Islet of Langerhans (tissue), 1 donor: ENCODE data around the gene FAM107B.
"Not testable (repeated sequence)": the region's sequence is repeated elsewhere in the genome, so short reads cannot be mapped to it uniquely, and the experiment has no call there.

ENCODE experiments used
- FAIRE-seq: peaks from one replicate; lab custom pipeline; 2011; peaks lifted over from hg19 to GRCh38; lab: Jason Lieb, UNC

The FAM107B gene

GRCh38 chr10:14736043-14736442, 38.7 kb downstream of the FAM107B start:
- FAIRE-seq = no peak

GRCh38 chr10:14731875-14732512, 42.7 kb downstream of the FAM107B start:
- peak; percentile 85 for FAIRE-seq

- no peak for FAIRE-seq
Measured at GRCh38 chr10:14728346-14728745, 46.4 kb downstream of the FAM107B start.

DNA sequence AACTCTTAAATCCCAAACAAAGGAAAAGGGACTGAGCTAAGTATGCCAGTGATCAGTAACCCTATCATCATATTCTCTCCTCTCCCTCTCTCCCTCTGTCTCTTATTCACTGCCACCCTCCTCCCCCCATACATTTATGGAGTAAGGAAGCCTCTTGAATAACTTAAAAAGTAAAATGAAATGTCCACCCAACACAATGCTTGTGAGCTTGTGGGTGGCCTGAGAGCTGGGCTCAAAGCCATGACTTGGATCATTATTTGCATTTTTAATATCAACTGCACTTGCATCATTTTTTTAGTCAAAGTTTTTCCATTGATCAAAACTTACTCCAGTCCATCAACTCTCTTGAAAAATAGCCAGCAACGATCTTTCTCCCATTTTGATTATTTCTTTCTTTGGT, 46.8 kb downstream of the FAM107B start:
- FAIRE-seq = no peak

DNA sequence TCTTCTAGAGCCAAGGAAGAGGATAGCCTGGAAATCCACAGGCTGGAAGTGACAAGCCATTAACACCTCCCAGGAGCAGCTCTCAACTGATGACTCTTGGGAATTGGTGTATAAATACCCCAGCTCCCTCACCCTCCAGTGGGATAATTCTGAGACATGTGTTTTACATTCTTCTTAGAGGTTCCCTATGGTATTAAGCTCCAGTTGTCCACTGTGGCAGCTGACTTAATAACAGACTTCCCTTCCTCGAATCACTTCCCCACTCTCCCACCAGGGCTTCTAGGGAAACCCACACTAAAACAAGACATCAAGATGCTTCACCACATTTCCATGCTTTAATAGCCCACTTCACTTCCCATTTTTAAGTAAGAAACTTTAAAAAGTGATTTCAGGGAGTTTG, 47.2 kb downstream of the FAM107B start:
- FAIRE-seq = no peak

DNA sequence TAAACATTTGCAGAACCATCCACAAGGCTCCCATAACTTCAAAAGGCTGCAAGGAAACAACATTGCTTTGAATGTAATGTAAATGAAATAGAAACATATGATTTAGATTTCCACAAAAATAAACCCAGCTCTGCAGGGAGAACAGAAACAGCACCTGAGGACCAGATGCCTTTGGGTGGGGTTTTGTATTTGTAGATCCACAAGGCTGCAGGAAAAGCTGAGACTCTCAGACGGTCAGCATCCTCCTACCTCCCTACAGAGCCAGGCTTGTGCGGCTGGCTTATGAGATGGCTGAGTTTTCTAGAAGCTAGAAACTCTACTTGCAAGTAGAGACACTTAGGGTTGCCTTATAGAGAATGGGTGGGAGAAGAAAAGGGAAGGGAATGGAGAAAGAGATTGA, 49.8 kb downstream of the FAM107B start:
- no peak for FAIRE-seq

DNA sequence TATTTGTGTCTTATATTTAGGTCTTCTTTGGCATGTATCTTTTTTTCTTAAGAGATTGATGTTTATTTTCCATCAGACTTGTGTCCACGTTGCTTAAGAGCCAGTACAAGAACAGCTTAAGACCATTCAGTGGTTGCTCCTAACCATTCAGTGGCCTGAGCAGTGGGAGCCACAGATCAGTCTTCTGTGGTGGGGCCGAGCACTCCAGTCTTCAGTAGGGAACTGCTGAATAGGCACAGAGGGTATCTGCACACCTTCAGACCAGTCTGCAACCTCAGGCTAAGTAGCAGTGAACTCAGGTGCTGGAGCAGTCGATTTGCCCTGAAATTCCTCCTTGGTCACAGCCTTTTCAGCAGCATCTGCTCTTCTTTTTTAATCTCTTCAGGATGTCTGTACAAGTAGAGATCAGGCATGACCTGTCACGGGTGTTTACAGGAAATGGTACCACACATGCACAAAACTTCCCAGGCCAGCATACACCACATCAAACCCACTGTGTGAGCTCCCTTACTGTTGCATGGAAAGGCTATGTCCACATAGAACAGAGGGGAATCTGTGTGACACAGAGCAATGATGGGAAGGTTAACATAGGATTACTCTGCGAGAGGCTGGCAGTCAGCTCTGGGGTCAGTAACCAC, 51.5 kb downstream of the FAM107B start:
- FAIRE-seq = no peak

DNA sequence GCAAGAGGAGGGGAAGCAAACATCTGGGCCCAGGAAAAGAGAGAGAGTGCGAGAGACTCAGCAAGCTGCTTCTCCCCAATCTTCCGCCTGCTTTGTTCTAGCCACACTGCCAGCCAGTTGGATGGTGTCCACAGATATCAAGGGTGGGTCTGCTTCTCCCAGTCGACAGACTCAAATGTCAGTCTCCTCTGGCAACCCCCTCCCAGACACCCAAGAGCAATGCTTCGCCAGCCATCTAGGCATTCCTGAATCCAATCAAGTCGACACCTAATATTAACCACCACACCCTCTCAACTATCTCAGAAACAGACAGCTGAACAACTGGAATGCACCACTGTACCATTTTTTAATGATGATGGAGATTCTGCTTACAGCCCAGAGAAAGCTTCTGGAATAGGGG, 57.1 kb downstream of the FAM107B start:
- no peak for FAIRE-seq

GRCh38 chr10:14712991-14713424, 61.7 kb downstream of the FAM107B start:
- FAIRE-seq = no peak

DNA sequence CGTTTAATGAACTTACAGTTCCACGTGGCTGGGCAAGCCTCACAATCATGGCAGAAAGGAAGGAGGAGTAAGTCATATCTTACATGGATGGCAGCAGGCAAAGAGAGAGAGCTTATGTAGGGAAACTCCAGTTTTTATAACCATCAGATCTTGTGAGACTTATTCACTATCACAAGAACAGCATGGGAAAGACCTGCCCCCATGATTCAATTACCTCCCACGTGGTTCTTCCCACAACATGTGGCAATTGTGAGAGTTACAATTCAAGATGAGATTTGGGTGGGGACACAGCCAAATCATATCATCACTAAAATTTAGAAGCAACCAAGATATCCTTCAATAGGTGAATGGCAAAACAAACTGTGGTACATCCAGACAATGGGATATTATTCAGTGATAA, 65.4 kb downstream of the FAM107B start:
- not testable (repeated sequence) for FAIRE-seq

DNA sequence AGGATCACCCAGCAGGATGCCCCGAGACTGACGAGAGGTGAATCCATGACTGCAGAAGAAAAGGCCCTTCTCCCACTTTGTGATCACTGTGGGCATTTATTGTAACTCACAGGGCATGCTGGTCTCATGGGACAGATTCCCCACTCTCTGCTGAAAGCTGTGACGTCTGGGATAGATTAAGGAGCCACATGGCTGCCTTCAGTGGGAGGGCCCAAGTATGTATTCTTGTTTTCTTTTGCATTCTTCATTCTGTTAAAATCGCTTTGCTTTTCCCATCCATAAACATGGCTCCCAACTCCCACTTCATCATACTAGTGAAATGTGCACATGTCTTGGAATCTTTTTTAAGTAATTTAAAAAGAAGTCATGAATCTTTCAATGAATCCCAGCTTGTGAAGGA, 67.2 kb downstream of the FAM107B start:
- no peak for FAIRE-seq

DNA sequence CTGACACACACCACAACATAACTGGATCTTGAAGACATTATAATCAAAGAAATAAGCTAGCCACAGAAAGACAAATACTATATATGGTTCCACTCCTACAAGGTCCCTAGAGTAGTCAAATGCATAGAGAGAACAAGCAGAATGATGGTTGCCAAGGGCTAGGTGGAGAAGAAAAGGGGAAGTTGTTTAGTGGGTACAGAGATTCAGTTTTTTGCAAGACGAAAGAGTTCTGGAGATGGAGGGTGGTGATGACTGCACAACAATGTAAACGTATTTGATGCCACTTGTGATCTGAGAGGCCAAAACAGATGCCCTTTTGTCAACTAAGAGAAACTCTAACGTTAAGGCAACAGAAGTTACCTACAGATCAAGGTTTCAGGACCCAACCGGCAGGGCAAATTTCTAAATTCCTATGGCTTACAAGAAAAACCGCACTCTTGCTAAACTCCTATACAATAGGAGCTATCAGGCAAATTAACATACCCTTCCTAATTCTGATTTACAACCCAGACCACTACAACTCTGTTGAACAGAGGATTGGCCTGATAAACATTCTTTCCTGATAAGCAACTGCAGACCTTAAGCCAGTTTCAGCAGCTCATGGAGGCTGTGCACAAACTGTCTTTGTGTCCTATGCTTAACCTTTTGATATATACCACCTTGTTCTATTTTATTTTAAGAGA, 69.0 kb downstream of the FAM107B start:
- FAIRE-seq = no peak

GRCh38 chr10:14703631-14704001, 71.1 kb downstream of the FAM107B start:
- FAIRE-seq = no peak

DNA sequence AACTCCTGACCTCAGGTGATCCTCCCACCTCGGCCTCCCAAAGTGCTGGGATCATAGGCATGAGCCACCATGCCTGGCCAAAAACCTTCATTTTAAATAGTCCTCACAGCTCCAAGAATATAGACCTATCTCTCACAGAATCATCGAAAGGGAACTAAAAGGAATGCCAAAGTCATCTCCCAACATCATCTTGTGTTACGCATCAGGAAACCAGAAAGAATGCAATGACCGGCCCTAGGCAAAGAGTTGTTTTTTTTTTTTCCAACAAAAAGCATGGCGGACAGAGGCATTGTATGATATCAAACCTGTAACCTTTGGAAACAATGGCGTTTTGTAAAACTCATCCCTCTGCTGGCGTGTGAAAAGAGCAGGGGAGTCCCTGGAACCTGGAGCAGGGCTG, 73.2 kb downstream of the FAM107B start:
- FAIRE-seq = no peak

DNA sequence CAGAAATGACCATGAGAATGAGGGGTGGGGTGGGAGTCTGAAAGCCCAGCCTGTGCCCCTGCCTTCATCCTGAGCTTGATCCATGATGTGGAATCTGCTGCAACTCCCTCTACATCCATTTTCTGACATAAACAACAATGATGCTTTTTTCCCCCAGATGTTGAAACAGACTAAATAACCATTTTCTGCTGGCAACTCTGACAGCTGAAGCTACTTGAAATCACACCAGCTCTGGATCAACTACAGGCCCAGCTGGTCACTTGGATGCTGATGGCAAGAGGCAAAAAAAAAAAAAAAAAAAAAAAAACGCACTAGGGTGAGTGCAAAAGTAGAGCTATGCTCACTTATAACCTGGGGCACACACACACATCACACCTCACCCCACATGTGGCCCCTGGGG, 74.2 kb downstream of the FAM107B start:
- no peak for FAIRE-seq

DNA sequence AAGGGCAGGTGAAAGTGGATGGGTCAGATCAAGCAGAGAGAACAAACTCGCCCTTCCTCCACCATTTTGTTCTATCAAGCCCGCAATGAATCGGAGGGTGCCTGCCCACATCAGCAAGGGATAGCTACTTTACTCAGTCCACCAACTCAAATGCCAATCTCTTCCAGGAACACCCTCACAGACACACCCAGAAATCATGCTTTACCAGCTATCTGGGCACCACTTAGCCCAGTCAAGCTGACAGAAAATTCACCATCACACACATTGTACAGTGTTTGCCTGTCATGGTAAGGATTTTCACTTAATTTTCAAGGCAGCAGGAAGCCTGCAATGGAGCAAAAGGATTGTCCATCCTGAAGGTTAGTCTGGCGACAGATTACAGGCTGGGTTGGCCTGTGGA, 75.2 kb downstream of the FAM107B start:
- no peak for FAIRE-seq

GRCh38 chr10:14698829-14699170, 75.9 kb downstream of the FAM107B start:
- no peak for FAIRE-seq

DNA sequence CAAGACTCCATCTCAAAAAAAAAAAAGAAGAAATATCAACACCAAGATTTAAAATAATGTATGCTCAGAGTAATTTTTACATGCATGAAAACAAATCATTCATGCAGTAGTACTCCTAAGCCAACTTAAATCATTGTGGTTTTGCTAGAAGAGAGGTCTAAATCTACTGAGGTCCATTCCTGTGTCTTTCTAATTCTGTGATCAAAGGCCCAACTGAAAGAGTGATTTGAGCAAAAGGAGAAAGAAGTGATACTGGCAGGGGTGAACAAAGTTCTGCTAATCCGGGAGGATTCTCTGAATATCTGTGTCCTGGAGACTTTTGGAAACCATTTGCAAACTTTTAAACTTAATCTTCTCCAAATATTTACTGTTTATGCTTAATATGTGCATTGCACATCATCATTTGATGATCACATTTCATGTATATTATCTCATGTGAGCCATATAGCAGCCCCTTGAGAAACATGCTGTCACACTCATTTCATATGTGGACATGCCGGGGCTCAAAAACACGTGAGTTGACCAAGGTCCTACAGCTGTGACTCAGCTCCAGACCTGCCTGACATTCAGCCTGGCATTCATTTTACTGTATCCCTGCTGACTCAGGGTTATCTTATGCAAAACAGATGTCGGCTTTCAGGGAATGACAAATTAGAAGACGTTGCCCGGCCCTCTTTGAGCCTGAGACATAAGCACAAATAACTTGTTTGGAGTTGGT, 76.4 kb downstream of the FAM107B start:
- no peak for FAIRE-seq

GRCh38 chr10:14697281-14697680, 77.4 kb downstream of the FAM107B start:
- no peak for FAIRE-seq

GRCh38 chr10:14696821-14697220, 77.9 kb downstream of the FAM107B start:
- FAIRE-seq = no peak

- FAIRE-seq = no peak
Measured at GRCh38 chr10:14695847-14696480, 78.7 kb downstream of the FAM107B start.

DNA sequence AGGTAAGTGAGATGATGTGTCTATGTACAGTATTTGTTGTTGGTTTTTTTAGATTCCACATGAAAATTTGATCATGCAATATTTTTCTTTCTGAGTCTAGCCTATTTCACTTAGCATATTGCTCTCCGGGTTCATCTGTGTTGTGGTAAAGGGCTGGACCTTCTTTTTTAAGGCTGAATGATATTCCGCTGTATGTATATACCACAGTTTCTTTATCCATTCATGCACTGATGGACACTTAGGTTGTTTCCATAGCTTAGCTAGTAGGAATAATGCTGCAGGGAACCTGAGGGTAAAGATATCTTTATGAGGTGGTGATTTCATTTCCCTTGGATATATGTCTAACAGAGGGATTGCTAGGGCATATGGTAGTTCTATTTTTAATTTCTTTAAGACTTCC, 80.8 kb downstream of the FAM107B start:
- FAIRE-seq = no peak
